Activated effector memory CD4-positive, alpha-beta T cell treated with anti-CD3 and anti-CD28 coated beads, Interleukin-2, amount 50 U/mL, for 16 hours (primary cell): Measurements from ENCODE around the gene ATF7.
A peak's percentile ranks its signal among the peaks of the same experiment; 100 is the strongest.
"Not testable (repeated sequence)": the region's sequence is repeated elsewhere in the genome, so short reads cannot be mapped to it uniquely, and the experiment has no call there.

ENCODE experiments used
- DNase-seq: peaks from one replicate; pipeline ENCODE4 v3.0.0-alpha.2; 2020

Gene ATF7

GRCh38 chr12:53564278-53564677 is 61.9 kb downstream of the ATF7 start:
- DNase-seq = no peak

GRCh38 chr12:53563452-53564028 is 62.6 kb downstream of the ATF7 start:
- no peak for DNase-seq

GRCh38 chr12:53561590-53561953 is 64.6 kb downstream of the ATF7 start:
- DNase-seq = no peak

DNA sequence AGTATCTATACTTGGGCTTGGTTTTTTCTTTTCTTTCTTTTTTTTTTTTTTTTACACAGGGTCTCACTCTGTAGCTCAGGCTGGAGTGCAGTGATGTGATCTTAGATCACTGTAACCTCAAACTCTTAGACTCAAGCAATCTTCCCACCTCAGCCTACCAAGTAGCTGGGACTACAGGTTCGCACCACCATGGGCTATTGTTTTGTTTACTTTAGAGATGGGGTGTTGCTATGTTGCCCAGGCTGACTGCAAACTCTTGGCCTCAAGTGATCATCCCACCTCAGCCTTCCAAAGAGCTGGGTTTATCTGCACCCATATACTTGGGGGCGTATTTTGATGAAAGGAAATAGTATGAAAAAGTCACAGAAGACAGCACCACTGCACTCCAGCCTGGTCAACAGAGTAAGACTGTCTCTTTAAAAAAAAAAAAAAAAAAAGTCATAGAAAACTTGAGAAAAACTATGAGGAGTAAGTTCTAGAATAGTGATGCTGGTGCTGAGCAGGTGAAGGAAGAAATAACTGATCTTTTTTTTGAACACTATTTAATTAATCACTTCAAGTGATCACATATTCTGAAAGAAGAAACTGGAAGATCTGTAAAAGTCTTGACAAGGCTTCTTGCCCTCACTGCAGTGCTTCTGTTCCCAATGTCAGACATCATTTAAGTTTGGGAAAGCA is 65.1 kb downstream of the ATF7 start:
- no peak for DNase-seq

GRCh38 chr12:53560351-53560750 is 65.8 kb downstream of the ATF7 start:
- DNase-seq = no peak

GRCh38 chr12:53558631-53559030 is 67.6 kb downstream of the ATF7 start:
- no peak for DNase-seq

- DNase-seq = no peak
These were observed 73.5 kb downstream of the ATF7 start for GRCh38 chr12:53552361-53553327.

DNA sequence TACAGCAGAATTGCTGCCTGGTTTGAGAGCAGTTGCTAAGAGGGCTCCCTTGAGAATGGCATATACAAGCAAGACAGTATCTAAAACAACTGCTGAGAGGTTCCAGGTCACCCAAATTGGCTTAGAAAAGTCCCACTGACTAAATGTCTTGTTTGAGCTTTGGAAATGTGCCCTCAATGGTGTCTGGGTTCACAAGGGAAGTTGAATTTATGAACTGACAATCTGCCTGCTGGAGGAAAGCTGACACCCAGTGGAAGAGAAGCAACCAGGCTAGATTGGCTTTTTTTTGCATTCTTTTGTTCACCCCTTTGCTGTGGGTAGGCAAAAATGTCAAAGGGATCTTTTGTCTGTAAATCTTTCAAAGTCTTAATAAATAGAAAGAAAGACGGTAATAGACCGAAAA is 74.3 kb downstream of the ATF7 start:
- no peak for DNase-seq

GRCh38 chr12:53550595-53550994 is 75.6 kb downstream of the ATF7 start:
- DNase-seq = no peak

- DNase-seq = not testable (repeated sequence)
These were observed 76.1 kb downstream of the ATF7 start for GRCh38 chr12:53550131-53550530.

DNA sequence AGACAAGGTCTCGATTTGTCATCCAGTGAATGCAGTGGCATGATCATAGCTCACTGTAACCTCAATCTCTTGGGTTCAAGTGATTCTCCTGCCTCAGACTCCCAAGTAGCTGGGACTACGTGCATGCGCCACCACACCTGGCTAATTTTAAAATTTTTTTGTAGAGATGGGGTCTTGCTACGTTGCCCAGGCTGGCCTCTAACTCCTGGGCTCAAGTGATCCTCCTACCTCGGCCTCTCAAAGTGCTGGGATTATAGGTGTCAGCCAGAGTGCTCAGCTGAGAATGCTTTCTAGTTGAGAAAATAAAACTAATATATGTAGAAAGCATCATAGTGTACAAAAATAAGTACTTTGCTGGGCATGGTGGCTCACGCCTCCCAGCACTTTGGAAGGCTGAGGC is 77.8 kb downstream of the ATF7 start:
- not testable (repeated sequence) for DNase-seq

DNA sequence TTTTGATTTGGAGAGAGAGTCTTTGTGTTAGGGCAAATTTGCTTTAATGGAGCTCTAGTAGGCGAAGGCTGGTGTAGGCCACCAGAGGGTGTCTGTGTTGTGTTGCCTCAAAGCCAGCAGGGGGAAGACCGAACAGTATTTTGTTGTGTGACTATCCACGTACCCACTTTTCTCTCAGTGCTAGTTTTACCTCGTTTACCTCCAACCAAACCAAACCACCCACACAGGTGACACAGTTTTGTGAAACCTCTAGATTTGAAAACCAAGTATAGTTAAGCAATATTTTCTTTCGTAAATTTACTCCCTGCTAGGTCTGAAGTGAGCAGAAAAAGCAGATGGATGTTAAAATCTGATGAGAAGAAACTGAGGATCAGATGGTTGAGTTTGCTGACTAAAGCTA is 82.6 kb downstream of the ATF7 start:
- DNase-seq = peak; percentile 74

DNA sequence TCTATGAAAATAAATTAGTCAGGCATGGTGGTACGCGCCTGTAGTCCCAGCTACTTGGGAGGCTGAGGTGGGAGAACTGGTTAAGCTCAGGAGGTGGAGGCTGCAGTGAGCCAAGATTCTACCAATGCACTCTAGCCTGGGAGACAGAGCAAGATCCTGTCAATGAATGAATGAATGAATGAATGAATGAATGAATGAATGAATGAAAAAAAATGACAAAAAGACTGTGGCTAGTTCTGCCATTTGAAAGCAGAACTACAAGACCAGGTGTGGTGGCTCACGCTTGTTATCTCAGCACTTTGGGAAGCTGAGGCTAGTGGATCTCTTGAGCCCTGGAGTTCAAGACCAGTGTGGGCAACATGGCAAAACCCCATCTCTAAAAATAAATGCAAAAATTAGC is 86.7 kb downstream of the ATF7 start:
- no peak for DNase-seq

DNA sequence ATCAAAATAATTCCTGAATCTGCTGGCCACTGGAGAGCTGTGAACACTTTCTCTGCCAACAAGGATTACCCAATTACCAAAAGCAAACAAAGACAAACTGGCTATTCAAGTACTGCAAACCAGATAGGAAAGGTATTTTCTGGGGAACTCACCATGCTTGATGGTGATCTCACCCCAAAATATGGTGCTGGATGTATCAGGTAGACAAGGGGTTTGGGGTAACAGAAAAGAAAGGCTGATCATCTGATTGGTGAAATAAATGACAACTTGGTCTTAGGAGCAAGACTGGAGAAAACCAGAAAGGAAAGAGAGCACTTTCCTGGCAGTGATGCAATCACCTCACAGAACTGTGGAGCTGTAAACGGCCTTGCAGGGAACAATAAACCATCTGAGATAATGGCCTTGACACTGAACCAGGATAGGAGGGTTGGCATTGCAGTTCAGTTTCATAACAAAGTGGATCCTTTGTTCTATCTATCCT is 87.9 kb downstream of the ATF7 start:
- no peak for DNase-seq

DNA sequence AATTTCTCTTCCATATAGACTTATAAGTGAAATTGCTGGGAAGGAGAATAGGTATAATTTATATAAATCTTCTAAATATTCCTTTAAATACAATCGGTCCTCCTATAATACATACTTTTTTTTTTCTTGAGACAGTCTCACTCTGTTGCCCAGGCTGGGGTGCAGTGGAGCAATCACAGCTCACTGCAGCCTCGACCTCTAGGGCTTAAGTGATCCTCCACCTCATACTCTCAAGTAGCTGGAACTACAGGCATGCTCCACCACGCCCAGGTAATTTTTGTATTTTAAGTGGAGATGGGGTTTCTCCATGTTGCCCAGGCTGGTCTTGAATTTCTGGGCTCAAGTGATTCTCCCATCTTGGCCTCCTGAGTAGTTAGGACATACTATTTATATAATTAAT is 89.2 kb downstream of the ATF7 start:
- DNase-seq = no peak

GRCh38 chr12:53533471-53533870 is 92.7 kb downstream of the ATF7 start:
- DNase-seq = no peak

DNA sequence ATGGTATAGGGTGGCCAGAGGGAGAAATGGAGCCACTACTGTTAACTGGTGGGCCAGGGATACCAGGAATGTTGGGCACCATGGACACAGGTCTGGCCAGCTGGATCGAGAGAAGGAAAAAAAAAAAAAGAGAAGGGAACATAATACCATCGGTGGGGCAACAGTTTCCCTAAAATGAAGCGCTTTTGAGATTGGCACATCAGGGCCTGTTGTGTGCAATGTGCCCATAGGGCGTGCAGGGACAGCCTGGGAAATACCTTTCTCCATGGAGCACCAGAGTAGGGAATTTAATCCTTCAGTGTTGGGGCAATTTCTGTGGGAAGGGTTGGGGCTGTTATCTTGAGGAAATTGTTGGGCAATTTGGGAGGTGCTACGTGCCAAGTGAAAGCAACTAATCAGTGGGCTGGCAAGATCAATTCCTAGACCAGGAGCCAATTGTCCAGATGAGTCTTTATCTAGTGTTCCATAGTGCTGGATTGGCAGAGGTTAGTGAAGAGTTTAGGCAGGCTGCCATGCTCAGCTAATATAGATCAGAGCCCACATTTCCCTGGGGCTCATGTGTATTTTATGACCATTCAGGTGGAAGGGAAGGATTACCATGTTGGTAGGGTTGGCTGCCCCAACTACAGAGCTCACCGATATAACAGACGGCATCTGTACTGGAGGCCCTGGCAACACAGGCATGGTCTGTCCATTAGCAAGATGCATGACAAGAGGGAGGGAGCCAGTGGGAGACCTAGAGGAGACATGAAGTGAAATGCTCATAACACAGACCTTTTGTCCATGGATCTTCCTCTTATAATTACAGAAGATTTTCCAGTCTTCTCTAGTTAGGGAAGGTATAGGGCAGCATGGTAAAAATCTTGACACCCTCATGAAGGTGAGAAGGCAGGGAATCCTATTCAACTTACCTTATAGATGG is 93.4 kb downstream of the ATF7 start:
- DNase-seq = no peak

DNA sequence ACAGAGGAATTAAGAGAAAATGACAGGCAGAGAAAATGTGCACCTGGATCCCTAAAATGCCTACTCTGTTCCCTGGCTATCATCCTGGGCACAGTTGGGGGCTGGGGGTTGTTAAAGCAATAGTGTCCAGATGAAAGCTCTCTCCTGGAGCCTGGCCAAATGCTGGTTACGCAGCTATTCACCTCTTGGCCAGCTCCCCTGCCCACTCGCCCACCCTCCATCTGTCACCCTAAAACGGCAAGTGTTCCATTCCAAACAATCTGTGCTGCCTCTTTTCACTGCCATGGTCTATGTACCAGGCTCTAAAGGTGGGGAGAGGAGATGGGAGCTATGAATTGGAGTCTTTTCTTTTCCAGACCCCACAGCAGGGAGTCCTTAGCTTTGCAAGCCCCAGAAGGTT is 94.2 kb downstream of the ATF7 start:
- DNase-seq = no peak

DNA sequence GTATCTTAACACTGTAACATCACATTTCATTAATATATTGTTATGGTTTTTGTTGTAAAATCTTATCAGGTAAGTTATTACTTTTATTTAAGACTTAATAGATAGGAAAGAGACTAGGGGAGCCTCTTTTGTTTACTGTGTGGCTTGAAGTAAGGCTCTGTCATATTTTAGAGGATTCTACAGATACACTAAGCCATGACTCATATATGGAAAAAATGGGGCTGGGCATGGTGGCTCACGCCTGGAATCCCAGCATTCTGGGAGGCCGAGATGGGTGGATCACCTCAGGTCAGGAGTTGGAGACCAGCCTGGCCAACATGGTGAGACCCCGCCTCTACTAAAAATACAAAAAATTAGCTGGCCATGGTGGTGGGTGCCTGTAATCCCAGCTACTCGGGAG is 95.3 kb downstream of the ATF7 start:
- no peak for DNase-seq

GRCh38 chr12:53530061-53530460 is 96.1 kb downstream of the ATF7 start:
- no peak for DNase-seq

DNA sequence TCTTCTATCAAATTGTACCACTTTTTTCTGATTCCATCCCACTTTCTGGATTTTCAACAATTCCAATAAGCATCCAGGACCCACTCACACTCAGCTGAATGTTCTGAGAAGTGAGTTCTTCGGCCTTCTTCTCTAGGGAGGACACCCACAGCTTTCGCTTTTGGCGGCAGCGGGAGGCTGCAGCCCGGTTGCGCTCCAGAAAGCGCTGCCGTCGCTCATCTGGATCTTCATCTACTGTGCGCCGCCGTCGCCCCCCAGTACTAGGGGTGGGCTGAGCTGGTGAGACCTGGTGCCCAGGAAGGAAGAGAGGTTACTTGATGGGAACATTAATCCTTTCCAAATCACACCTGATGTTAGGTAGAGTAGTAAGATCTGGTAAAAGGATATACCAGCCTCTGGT is 101.7 kb downstream of the ATF7 start:
- no peak for DNase-seq

GRCh38 chr12:53523131-53523530 is 103.1 kb downstream of the ATF7 start:
- no peak for DNase-seq

DNA sequence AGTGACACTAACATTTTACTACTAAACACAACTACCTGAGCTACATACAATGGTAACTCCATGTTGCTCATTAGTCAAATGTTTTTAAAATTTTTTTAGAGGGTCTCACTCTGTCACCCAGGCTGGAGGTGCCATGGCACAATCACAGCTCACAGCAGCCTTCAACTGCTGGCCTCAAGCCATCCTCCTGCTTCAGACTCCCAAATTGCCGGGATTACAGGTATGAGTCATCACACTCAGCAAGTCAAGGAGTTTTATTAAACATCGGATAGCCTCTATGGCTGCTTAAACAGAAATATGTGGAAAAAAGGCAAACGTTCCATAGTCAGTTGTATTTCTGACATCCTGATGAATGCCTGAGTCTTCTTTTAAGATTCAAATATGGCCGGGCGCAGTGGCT is 107.8 kb downstream of the ATF7 start:
- DNase-seq = no peak
